Cardiac fibroblast (primary cell): Measurements from ENCODE around the gene FAM83G.

Experiments used
- DNase-seq, 2 donors: peaks; one replicate each; pipeline versions ENCODE4 v3.0.0 to v3.0.0-alpha.2; 2010; ENCODE audit warnings: low read depth in 2 of 2
- H3K4me3 ChIP-seq, 2 donors: replicated peaks in 1 of 2; 1 replicate in 1 of 2; 2 replicates in 1 of 2; pipeline ENCODE4 v1.5.1; 2011; ENCODE audit warnings: low read depth in 2 of 2, low read length in 2 of 2, mild to moderate bottlenecking in 2 of 2, moderate library complexity in 1 of 2
- CTCF ChIP-seq: IDR thresholded peaks from one replicate; pipeline ENCODE4 v1.5.1; 2011; ENCODE audit warnings: low read depth, mild to moderate bottlenecking, low read length, inconsistent platforms

Gene FAM83G

DNA sequence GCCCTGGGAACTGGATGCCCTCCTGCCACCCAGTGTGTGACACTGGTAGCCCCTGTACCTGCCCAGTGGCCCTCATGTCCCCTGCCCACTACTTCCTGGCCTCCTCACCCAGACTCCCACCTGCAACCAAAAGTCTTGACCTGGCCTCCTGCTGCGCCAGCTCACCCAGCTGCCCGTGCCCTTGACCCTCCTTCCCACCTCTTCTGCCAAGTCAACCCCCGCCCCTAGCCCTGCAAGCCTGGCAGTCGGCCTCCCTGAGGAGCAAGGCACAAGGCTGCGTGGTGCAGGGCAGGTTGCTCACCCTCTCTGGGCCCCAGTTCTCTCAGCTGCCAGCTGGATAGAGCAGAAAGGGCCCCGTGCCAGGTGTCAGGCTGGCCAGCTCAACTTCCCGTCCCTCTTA lies 12.3 kb upstream of the FAM83G start:
- no peak for TF ChIP-seq CTCF
- no peak for DNase-seq
- no peak overlapping the region for H3K4me3 ChIP-seq

DNA sequence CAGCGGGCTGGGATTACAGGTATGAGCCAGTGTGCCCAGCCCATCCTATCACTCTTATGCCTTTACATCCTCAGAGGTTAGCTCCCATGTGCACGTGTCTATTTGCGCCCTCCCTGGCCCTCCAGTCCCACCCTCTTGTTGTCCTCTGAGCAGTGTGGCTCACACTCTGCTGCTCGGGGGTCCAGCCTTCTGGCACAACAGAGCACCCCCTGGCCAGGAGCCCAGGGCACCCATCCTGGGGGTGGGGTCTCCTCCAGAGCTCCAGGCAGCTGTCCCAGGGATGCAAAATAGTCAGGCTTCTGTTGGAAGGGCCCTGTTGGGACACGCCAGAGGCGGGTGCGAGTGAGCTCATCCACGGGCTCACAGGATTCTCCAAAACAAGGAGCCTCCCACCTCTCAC lies 11.7 kb upstream of the FAM83G start:
- DNase-seq = no peak
- TF ChIP-seq CTCF = no peak

GRCh38 chr17:19015428-19015827 lies 10.9 kb upstream of the FAM83G start:
- TF ChIP-seq CTCF = no peak
- DNase-seq = no peak
- H3K4me3 ChIP-seq = no peak overlapping the region

More for the DNA sequence above, 11.7 kb upstream of the FAM83G start:
- H3K4me3 ChIP-seq = no peak overlapping the region

- no peak for TF ChIP-seq CTCF
- no peak for DNase-seq
- H3K4me3 ChIP-seq = no peak overlapping the region
Measured at GRCh38 chr17:19014628-19015215, 10.2 kb upstream of the FAM83G start.

- DNase-seq = no peak
- no peak for TF ChIP-seq CTCF
- no peak overlapping the region for H3K4me3 ChIP-seq
Measured at GRCh38 chr17:19013806-19014627, 9.5 kb upstream of the FAM83G start.

GRCh38 chr17:19013226-19013625 lies 8.7 kb upstream of the FAM83G start:
- DNase-seq = no peak
- no peak for TF ChIP-seq CTCF
- H3K4me3 ChIP-seq = no peak overlapping the region
